Stimulated activated CD4-positive, alpha-beta T cell treated with anti-CD3 and anti-CD28 coated beads, TNF-alpha, amount 100 ng/mL, for 48 hours (primary cell): Measurements from ENCODE around the gene ELAPOR1.

Experiments
- DNase-seq, 3 donors: peaks; one replicate each; pipeline ENCODE4 v3.0.0-alpha.2; 2020; ENCODE audit warnings: low read depth in 3 of 3

Gene ELAPOR1

GRCh38 chr1:109096120-109096519 lies 17.8 kb upstream of the ELAPOR1 start:
- DNase-seq: no peak

- peak; percentile 94 to 96 (median 95) for DNase-seq
These were observed 13.8 kb upstream of the ELAPOR1 start for GRCh38 chr1:109099938-109100773.

- DNase-seq: no peak
These were observed 9.4 kb upstream of the ELAPOR1 start for GRCh38 chr1:109104364-109105151.

GRCh38 chr1:109105881-109106280 lies 8.0 kb upstream of the ELAPOR1 start:
- DNase-seq: no peak

- DNase-seq: no peak
These were observed 6.1 kb upstream of the ELAPOR1 start for GRCh38 chr1:109107785-109108184.

- no peak for DNase-seq
These were observed 4.0 kb upstream of the ELAPOR1 start for GRCh38 chr1:109109906-109110305.

- DNase-seq: no peak
These were observed 2.4 kb upstream of the ELAPOR1 start for GRCh38 chr1:109111386-109112055.

GRCh38 chr1:109112056-109112651 lies 1.8 kb upstream of the ELAPOR1 start:
- DNase-seq: no peak

- peak; percentile 80 to 87 (median 85) for DNase-seq
These were observed 1.1 kb upstream of the ELAPOR1 start for GRCh38 chr1:109112652-109113285.

GRCh38 chr1:109114342-109114674 lies 393 bp downstream of the ELAPOR1 start:
- no peak for DNase-seq

- no peak for DNase-seq
These were observed 1.8 kb downstream of the ELAPOR1 start for GRCh38 chr1:109115685-109116084.

- DNase-seq: no peak
These were observed 2.4 kb downstream of the ELAPOR1 start for GRCh38 chr1:109116286-109116685.

- no peak for DNase-seq
These were observed 4.2 kb downstream of the ELAPOR1 start for GRCh38 chr1:109118089-109118488.

GRCh38 chr1:109120356-109120755 lies 6.4 kb downstream of the ELAPOR1 start:
- DNase-seq: no peak

- no peak for DNase-seq
These were observed 17.1 kb downstream of the ELAPOR1 start for GRCh38 chr1:109131059-109131458.

GRCh38 chr1:109131800-109132199 lies 17.9 kb downstream of the ELAPOR1 start:
- DNase-seq: no peak

- DNase-seq: no peak
These were observed 19.2 kb downstream of the ELAPOR1 start for GRCh38 chr1:109133002-109133706.

- DNase-seq: no peak
These were observed 19.9 kb downstream of the ELAPOR1 start for GRCh38 chr1:109133815-109134214.

GRCh38 chr1:109134423-109134822 lies 20.5 kb downstream of the ELAPOR1 start:
- DNase-seq: no peak

- no peak for DNase-seq
These were observed 22.0 kb downstream of the ELAPOR1 start for GRCh38 chr1:109135940-109136339.

GRCh38 chr1:109136766-109137165 lies 22.9 kb downstream of the ELAPOR1 start:
- no peak for DNase-seq
